Measurements from ENCODE around the gene RNASE13.
"Not testable (repeated sequence)": the region's sequence is repeated elsewhere in the genome, so short reads cannot be mapped to it uniquely, and the experiment has no call there.

The RNASE13 gene

GRCh38 chr14:21011136-21011535, 23.5 kb downstream of the RNASE13 start (continued):
- TF ChIP-seq, protein P1, sequence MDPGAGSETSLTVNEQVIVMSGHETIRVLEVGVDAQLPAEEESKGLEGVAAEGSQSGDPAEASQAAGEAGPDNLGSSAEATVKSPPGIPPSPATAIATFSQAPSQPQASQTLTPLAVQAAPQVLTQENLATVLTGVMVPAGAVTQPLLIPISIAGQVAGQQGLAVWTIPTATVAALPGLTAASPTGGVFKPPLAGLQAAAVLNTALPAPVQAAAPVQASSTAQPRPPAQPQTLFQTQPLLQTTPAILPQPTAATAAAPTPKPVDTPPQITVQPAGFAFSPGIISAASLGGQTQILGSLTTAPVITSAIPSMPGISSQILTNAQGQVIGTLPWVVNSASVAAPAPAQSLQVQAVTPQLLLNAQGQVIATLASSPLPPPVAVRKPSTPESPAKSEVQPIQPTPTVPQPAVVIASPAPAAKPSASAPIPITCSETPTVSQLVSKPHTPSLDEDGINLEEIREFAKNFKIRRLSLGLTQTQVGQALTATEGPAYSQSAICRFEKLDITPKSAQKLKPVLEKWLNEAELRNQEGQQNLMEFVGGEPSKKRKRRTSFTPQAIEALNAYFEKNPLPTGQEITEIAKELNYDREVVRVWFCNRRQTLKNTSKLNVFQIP (CRISPR knock-in tag; IDR thresholded peaks at IDR 0.05; ENCODE audit: borderline replicate concordance, low read depth), result no peak
- TF ChIP-seq TSHZ2 (CRISPR knock-in tag; IDR thresholded peaks at IDR 0.05) (no peak), OSR1 (CRISPR knock-in tag; IDR thresholded peaks at IDR 0.05) (no peak), GLIS3 (CRISPR knock-in tag; IDR thresholded peaks at IDR 0.05) (no peak), PPARA (CRISPR knock-in tag; IDR thresholded peaks at IDR 0.05; ENCODE audit: borderline replicate concordance) (no peak), CSRNP3 (CRISPR knock-in tag; IDR thresholded peaks at IDR 0.05) (no peak)

GRCh38 chr14:21009721-21010120, 24.9 kb downstream of the RNASE13 start:
- ATAC-seq, result not testable (repeated sequence)

GRCh38 chr14:21003788-21004346, 30.7 kb downstream of the RNASE13 start:
- no peak for ATAC-seq
- TF ChIP-seq TOX (CRISPR knock-in tag; IDR thresholded peaks at IDR 0.05; ENCODE audit: borderline replicate concordance) (no peak), ZNF70 (CRISPR knock-in tag; IDR thresholded peaks at IDR 0.05) (no peak), ISL1 (CRISPR knock-in tag; IDR thresholded peaks at IDR 0.05) (no peak), GLIS3 (CRISPR knock-in tag; IDR thresholded peaks at IDR 0.05) (no peak)

- ATAC-seq, result no peak
- TF ChIP-seq ARNTL (CRISPR knock-in tag; IDR thresholded peaks at IDR 0.05; ENCODE audit: borderline replicate concordance, low read depth), result no peak
- TF ChIP-seq PPARA (CRISPR knock-in tag; IDR thresholded peaks at IDR 0.05; ENCODE audit: borderline replicate concordance), result no peak
- no peak for TF ChIP-seq ISL1 (CRISPR knock-in tag; IDR thresholded peaks at IDR 0.05)
- TF ChIP-seq, protein P2, sequence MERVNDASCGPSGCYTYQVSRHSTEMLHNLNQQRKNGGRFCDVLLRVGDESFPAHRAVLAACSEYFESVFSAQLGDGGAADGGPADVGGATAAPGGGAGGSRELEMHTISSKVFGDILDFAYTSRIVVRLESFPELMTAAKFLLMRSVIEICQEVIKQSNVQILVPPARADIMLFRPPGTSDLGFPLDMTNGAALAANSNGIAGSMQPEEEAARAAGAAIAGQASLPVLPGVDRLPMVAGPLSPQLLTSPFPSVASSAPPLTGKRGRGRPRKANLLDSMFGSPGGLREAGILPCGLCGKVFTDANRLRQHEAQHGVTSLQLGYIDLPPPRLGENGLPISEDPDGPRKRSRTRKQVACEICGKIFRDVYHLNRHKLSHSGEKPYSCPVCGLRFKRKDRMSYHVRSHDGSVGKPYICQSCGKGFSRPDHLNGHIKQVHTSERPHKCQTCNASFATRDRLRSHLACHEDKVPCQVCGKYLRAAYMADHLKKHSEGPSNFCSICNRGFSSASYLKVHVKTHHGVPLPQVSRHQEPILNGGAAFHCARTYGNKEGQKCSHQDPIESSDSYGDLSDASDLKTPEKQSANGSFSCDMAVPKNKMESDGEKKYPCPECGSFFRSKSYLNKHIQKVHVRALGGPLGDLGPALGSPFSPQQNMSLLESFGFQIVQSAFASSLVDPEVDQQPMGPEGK (CRISPR knock-in tag; IDR thresholded peaks at IDR 0.05; ENCODE audit: borderline replicate concordance), result no peak
- no peak for TF ChIP-seq ZFP30 (CRISPR knock-in tag; IDR thresholded peaks at IDR 0.05)
- no peak for TF ChIP-seq CSRNP3 (CRISPR knock-in tag; IDR thresholded peaks at IDR 0.05)
- TF ChIP-seq, protein P1 (CRISPR knock-in tag; IDR thresholded peaks at IDR 0.05; ENCODE audit: borderline replicate concordance, low read depth), result no peak
Observed at GRCh38 chr14:21001218-21001617, 33.4 kb downstream of the RNASE13 start.

GRCh38 chr14:20999591-20999990, 35.0 kb downstream of the RNASE13 start:
- ATAC-seq, result no peak; the same call in 2 of the 3 replicates

More at GRCh38 chr14:20999591-20999990, 35.0 kb downstream of the RNASE13 start:
- TF ChIP-seq, protein P2 (CRISPR knock-in tag; IDR thresholded peaks at IDR 0.05; ENCODE audit: borderline replicate concordance), result no peak
- TF ChIP-seq ZNF565 (CRISPR knock-in tag; conservative IDR thresholded peaks at IDR 0.05; ENCODE audit: low read depth) (no peak), ESRRG (CRISPR knock-in tag; IDR thresholded peaks at IDR 0.05) (no peak), GLIS3 (CRISPR knock-in tag; IDR thresholded peaks at IDR 0.05) (no peak), OSR1 (CRISPR knock-in tag; IDR thresholded peaks at IDR 0.05) (no peak), TOX (CRISPR knock-in tag; IDR thresholded peaks at IDR 0.05; ENCODE audit: borderline replicate concordance) (no peak), ISL1 (CRISPR knock-in tag; IDR thresholded peaks at IDR 0.05) (no peak), ZFP30 (CRISPR knock-in tag; IDR thresholded peaks at IDR 0.05) (no peak), CSDC2 (CRISPR knock-in tag; IDR thresholded peaks at IDR 0.05) (no peak), BACH2 (CRISPR knock-in tag; IDR thresholded peaks at IDR 0.05; ENCODE audit: borderline replicate concordance) (no peak)
- TF ChIP-seq, protein P3, sequence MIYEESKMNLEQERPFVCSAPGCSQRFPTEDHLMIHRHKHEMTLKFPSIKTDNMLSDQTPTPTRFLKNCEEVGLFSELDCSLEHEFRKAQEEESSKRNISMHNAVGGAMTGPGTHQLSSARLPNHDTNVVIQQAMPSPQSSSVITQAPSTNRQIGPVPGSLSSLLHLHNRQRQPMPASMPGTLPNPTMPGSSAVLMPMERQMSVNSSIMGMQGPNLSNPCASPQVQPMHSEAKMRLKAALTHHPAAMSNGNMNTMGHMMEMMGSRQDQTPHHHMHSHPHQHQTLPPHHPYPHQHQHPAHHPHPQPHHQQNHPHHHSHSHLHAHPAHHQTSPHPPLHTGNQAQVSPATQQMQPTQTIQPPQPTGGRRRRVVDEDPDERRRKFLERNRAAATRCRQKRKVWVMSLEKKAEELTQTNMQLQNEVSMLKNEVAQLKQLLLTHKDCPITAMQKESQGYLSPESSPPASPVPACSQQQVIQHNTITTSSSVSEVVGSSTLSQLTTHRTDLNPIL (CRISPR knock-in tag; IDR thresholded peaks at IDR 0.05; ENCODE audit: low read depth), result no peak

Measured in SK-N-SH treated with all-trans-retinoic acid at 6 μM for 48 hours (cell line).